ENCODE measurements around the gene THSD4.

Gene THSD4

GRCh38 chr15:71334873-71335272 is 219.6 kb downstream of the THSD4 start:
- no peak for DNase-seq

GRCh38 chr15:71335591-71335990 is 220.3 kb downstream of the THSD4 start:
- DNase-seq, result no peak

GRCh38 chr15:71336671-71337070 is 221.4 kb downstream of the THSD4 start:
- no peak for DNase-seq

GRCh38 chr15:71337197-71337845 is 222.1 kb downstream of the THSD4 start:
- no peak for DNase-seq

GRCh38 chr15:71338265-71338664 is 223.0 kb downstream of the THSD4 start:
- no peak for DNase-seq

- DNase-seq, result no peak
These were observed 223.7 kb downstream of the THSD4 start for GRCh38 chr15:71338827-71339542.

- DNase-seq, result no peak
These were observed 226.7 kb downstream of the THSD4 start for GRCh38 chr15:71341811-71342550.

- no peak for DNase-seq
These were observed 227.4 kb downstream of the THSD4 start for GRCh38 chr15:71342658-71343057.

GRCh38 chr15:71344316-71344715 is 229.0 kb downstream of the THSD4 start:
- no peak for DNase-seq

GRCh38 chr15:71345186-71345585 is 229.9 kb downstream of the THSD4 start:
- DNase-seq, result no peak

- no peak for DNase-seq
These were observed 231.2 kb downstream of the THSD4 start for GRCh38 chr15:71346464-71346863.

GRCh38 chr15:71348597-71348996 is 233.3 kb downstream of the THSD4 start:
- DNase-seq, result no peak

- DNase-seq, result no peak
These were observed 234.1 kb downstream of the THSD4 start for GRCh38 chr15:71349336-71349735.

- DNase-seq, result no peak
These were observed 234.7 kb downstream of the THSD4 start for GRCh38 chr15:71349736-71350526.

GRCh38 chr15:71350622-71351378 is 235.5 kb downstream of the THSD4 start:
- DNase-seq, result no peak

- DNase-seq, result no peak
These were observed 236.9 kb downstream of the THSD4 start for GRCh38 chr15:71352125-71352524.

GRCh38 chr15:71352765-71353164 is 237.5 kb downstream of the THSD4 start:
- no peak for DNase-seq

GRCh38 chr15:71353171-71353570 is 237.9 kb downstream of the THSD4 start:
- DNase-seq, result no peak

- DNase-seq, result no peak
These were observed 240.0 kb downstream of the THSD4 start for GRCh38 chr15:71355268-71355667.

GRCh38 chr15:71357321-71357732 is 242.1 kb downstream of the THSD4 start:
- DNase-seq, result no peak

- DNase-seq, result no peak
These were observed 242.7 kb downstream of the THSD4 start for GRCh38 chr15:71357967-71358366.

- DNase-seq, result no peak
These were observed 244.0 kb downstream of the THSD4 start for GRCh38 chr15:71359246-71359645.

Measured in cortex of kidney (tissue), 1 donor.